ENCODE results near the gene ROBO2.

The ROBO2 gene

GRCh38 chr3:77040216-77040615, 317 bp downstream of the ROBO2 start:
- in situ Hi-C loops (cut with MboI; ENCODE audit: low sequenced_read_pairs, unreplicated experiment): no loop called here
- TF ChIP-seq, protein P1, sequence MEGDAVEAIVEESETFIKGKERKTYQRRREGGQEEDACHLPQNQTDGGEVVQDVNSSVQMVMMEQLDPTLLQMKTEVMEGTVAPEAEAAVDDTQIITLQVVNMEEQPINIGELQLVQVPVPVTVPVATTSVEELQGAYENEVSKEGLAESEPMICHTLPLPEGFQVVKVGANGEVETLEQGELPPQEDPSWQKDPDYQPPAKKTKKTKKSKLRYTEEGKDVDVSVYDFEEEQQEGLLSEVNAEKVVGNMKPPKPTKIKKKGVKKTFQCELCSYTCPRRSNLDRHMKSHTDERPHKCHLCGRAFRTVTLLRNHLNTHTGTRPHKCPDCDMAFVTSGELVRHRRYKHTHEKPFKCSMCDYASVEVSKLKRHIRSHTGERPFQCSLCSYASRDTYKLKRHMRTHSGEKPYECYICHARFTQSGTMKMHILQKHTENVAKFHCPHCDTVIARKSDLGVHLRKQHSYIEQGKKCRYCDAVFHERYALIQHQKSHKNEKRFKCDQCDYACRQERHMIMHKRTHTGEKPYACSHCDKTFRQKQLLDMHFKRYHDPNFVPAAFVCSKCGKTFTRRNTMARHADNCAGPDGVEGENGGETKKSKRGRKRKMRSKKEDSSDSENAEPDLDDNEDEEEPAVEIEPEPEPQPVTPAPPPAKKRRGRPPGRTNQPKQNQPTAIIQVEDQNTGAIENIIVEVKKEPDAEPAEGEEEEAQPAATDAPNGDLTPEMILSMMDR (IDR thresholded peaks at IDR 0.05; ENCODE audit: borderline replicate concordance, control extremely low read depth, extremely low read depth, insufficient read depth, missing control alignments): no peak
- DNase-seq (ENCODE audit: low spot score): no peak

GRCh38 chr3:77040926-77041722, 1.2 kb downstream of the ROBO2 start:
- in situ Hi-C loops (cut with MboI; ENCODE audit: low sequenced_read_pairs, unreplicated experiment): no loop called here
- no peak for DNase-seq (ENCODE audit: low spot score)
- TF ChIP-seq, protein P1 (IDR thresholded peaks at IDR 0.05; ENCODE audit: borderline replicate concordance, control extremely low read depth, extremely low read depth, insufficient read depth, missing control alignments): no peak

- in situ Hi-C loops (cut with MboI; ENCODE audit: low sequenced_read_pairs, unreplicated experiment): no loop called here
- DNase-seq (ENCODE audit: low spot score): no peak
- TF ChIP-seq, protein P1 (IDR thresholded peaks at IDR 0.05; ENCODE audit: borderline replicate concordance, control extremely low read depth, extremely low read depth, insufficient read depth, missing control alignments): no peak
Observed at GRCh38 chr3:77041811-77042210, 1.9 kb downstream of the ROBO2 start.

- TF ChIP-seq, protein P1 (IDR thresholded peaks at IDR 0.05; ENCODE audit: borderline replicate concordance, control extremely low read depth, extremely low read depth, insufficient read depth, missing control alignments): no peak
- in situ Hi-C loops (cut with MboI; ENCODE audit: low sequenced_read_pairs, unreplicated experiment): no loop called here
- no peak for DNase-seq (ENCODE audit: low spot score)
Observed at GRCh38 chr3:77042343-77042742, 2.4 kb downstream of the ROBO2 start.

DNA sequence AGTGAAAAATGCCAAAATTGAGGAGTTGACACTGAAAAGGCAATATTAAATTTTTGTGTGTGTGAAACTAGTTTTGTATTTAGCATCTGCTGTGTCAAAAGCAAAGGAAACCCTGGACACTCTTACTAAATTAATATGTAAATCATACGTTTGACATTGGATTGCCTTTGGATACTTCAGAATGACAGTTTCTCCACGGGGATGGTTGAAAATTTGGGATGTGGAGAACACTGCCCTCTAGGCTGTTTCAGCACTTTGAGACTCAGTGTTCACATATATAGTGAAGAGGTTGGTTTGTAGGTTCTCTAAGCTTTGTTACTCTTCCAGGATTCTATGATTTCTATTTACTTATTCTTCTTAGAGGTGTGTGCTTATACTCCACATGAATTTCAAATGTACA, 3.0 kb downstream of the ROBO2 start:
- DNase-seq (ENCODE audit: low spot score): no peak
- in situ Hi-C loops (cut with MboI; ENCODE audit: low sequenced_read_pairs, unreplicated experiment): no loop called here
- TF ChIP-seq, protein P1 (IDR thresholded peaks at IDR 0.05; ENCODE audit: borderline replicate concordance, control extremely low read depth, extremely low read depth, insufficient read depth, missing control alignments): no peak

DNA sequence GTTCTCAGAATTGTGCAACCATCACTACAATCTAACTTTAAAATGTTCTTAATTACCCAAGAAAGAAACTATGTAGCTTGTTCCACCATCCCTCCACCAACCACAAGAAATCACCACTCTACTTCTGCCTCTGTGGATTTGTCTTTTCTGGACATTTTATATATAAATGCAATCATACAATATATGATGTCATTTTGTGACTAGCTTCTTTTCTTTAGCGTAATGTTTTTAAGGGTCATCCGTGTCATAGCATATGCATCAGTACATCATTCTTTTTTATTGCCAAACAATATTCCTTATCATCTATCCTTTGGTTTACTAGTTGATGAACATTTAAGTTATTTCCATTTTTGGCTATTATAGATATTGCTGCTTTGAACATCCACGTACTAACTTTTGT, 5.8 kb downstream of the ROBO2 start:
- in situ Hi-C loops (cut with MboI; ENCODE audit: low sequenced_read_pairs, unreplicated experiment): no loop called here
- TF ChIP-seq, protein P1 (IDR thresholded peaks at IDR 0.05; ENCODE audit: borderline replicate concordance, control extremely low read depth, extremely low read depth, insufficient read depth, missing control alignments): no peak
- no peak for DNase-seq (ENCODE audit: low spot score)
